NB4 (cell line): ENCODE results near the gene COG7.

Source experiments
- CTCF ChIP-seq: IDR thresholded peaks from one replicate; pipeline ENCODE4 v1.5.1; 2012; ENCODE audit warnings: low read depth, low read length
- MAX ChIP-seq: IDR thresholded peaks from 2 replicates; pipeline ENCODE4 v1.6.1; 2011; ENCODE audit warnings: low read depth, low read length
- POLR2A ChIP-seq: IDR thresholded peaks from 2 replicates; pipeline ENCODE4 v1.6.1; 2011; ENCODE audit warnings: mild to moderate bottlenecking; ENCODE audit not compliant: insufficient read length; ENCODE audit errors: extremely low read depth

- TF ChIP-seq CTCF: no peak
- TF ChIP-seq POLR2A: no peak
- no peak for TF ChIP-seq MAX
These were observed 77.3 kb downstream of the COG7 start for GRCh38 chr16:23375643-23376042.
